ENCODE results near the gene MB21D2.

Gene MB21D2

GRCh38 chr3:192879346-192880031 is 38.2 kb downstream of the MB21D2 start (continued):
- TF ChIP-seq SP3 (tag by site-specific recombination; IDR thresholded peaks at IDR 0.05) (0 out of 2 replicates have a peak, but pooled peaks have one; percentile 18), PRDM2 (tag by site-specific recombination; IDR thresholded peaks at IDR 0.05; ENCODE audit: borderline replicate concordance) (no peak), ZNF830 (tag by site-specific recombination; IDR thresholded peaks at IDR 0.05; ENCODE audit: low read depth) (no peak), ZNF214 (tag by site-specific recombination; IDR thresholded peaks at IDR 0.05; ENCODE audit: borderline replicate concordance) (no peak), ZNF146 (tag by site-specific recombination; IDR thresholded peaks at IDR 0.05) (no peak), TRIM28 (IDR thresholded peaks at IDR 0.05; ENCODE audit: borderline replicate concordance, low read length) (no peak), ZNF513 (tag by site-specific recombination; IDR thresholded peaks at IDR 0.05) (no peak), ZNF792 (tag by site-specific recombination; IDR thresholded peaks at IDR 0.05) (no peak), ZNF791 (tag by site-specific recombination; IDR thresholded peaks at IDR 0.05) (no peak), ZNF350 (tag by site-specific recombination; IDR thresholded peaks at IDR 0.05) (no peak), ZSCAN16 (tag by site-specific recombination; IDR thresholded peaks at IDR 0.05) (no peak), ZNF19 (tag by site-specific recombination; IDR thresholded peaks at IDR 0.05; ENCODE audit: low read depth) (no peak), BCL6B (tag by site-specific recombination; IDR thresholded peaks at IDR 0.05) (no peak), ZNF768 (tag by site-specific recombination; IDR thresholded peaks at IDR 0.05) (no peak), ZNF175 (tag by site-specific recombination; IDR thresholded peaks at IDR 0.05) (no peak), ZNF571 (tag by site-specific recombination; IDR thresholded peaks at IDR 0.05) (no peak), CTCF (tag by site-specific recombination; IDR thresholded peaks at IDR 0.05) (no peak), ZNF555 (tag by site-specific recombination; conservative IDR thresholded peaks at IDR 0.05) (no peak), ZBTB6 (tag by site-specific recombination; IDR thresholded peaks at IDR 0.05) (no peak), ZNF155 (tag by site-specific recombination; IDR thresholded peaks at IDR 0.05) (no peak), ZSCAN23 (tag by site-specific recombination; IDR thresholded peaks at IDR 0.05) (no peak), BCL11B (tag by site-specific recombination; IDR thresholded peaks at IDR 0.05; ENCODE audit: low read depth) (no peak), ZNF510 (tag by site-specific recombination; IDR thresholded peaks at IDR 0.05; ENCODE audit: insufficient replicate concordance) (no peak), HIC1 (tag by site-specific recombination; IDR thresholded peaks at IDR 0.05) (peak; percentile 79; the same call in 1 of the 2 replicates)

All from HEK293 (cell line).